HL-60 (cell line): ENCODE data around the gene BBS1.

ENCODE experiments used
- DNase-seq, 2 experiments: peaks; one replicate each; pipeline ENCODE4 v3.0.0-alpha.2; 2010 to 2020; ENCODE audit warnings: low read depth in 1 of 2, low spot score in 1 of 2
- H3K27ac ChIP-seq: fragments of 250-450 bp; sonication (Bioruptor Pico); replicated peaks from 2 replicates; pipeline ENCODE4 v1.5.1; 2020; ENCODE audit warnings: mild to moderate bottlenecking, moderate library complexity
- H3K27me3 ChIP-seq: fragments of 250-450 bp; sonication (Bioruptor Pico); 2 replicates; pipeline ENCODE4 v1.5.1; 2021; ENCODE audit warnings: mild to moderate bottlenecking, moderate library complexity; ENCODE audit not compliant: insufficient read depth, poor library complexity, severe bottlenecking
- H3K4me3 ChIP-seq: replicated peaks from 2 replicates; pipeline ENCODE4 v1.5.1; 2011; ENCODE audit warnings: mild to moderate bottlenecking, control low read depth, low read length; ENCODE audit not compliant: insufficient read depth
- CTCF ChIP-seq: IDR thresholded peaks from one replicate; pipeline ENCODE4 v1.5.1; 2011; ENCODE audit warnings: low read length, control low read depth, inconsistent platforms; ENCODE audit not compliant: insufficient read depth
- GABPA ChIP-seq: IDR thresholded peaks from 2 replicates; pipeline ENCODE4 v1.6.1; 2012; ENCODE audit warnings: low read depth
- POLR2AphosphoS5 ChIP-seq: IDR thresholded peaks from 2 replicates; pipeline ENCODE4 v1.6.1; 2012; ENCODE audit warnings: low read depth
- REST ChIP-seq: IDR thresholded peaks from 2 replicates; pipeline ENCODE4 v1.6.1; 2012; ENCODE audit warnings: low read depth; ENCODE audit not compliant: insufficient replicate concordance
- SPI1 ChIP-seq: IDR thresholded peaks from 2 replicates; pipeline ENCODE4 v1.6.1; 2012; ENCODE audit warnings: low read depth, mild to moderate bottlenecking, borderline replicate concordance

Gene BBS1

GRCh38 chr11:66567787-66568123 lies 57.3 kb downstream of the BBS1 start:
- Histone ChIP-seq H3K27me3 (peaks cover 15% of the 10 kb centered on the region), H3K4me3 (no peak overlapping the region), H3K27ac (no peak overlapping the region)
- TF ChIP-seq GABPA = no peak
- no peak for TF ChIP-seq REST
- TF ChIP-seq CTCF = no peak
- TF ChIP-seq SPI1 = no peak
- no peak for TF ChIP-seq POLR2AphosphoS5
- no peak for DNase-seq

GRCh38 chr11:66568124-66568916 lies 57.9 kb downstream of the BBS1 start, which contains the start of gene CTSF:
Gene CTSF, minus strand, starts transcription at chr11:66568606. Its CDS starts 120 bp downstream, at chr11:66568486.
- no peak within 1 kb of the TSS for H3K4me3 ChIP-seq
- no peak for TF ChIP-seq CTCF
- no peak for TF ChIP-seq SPI1
- no peak for TF ChIP-seq POLR2AphosphoS5

GRCh38 chr11:66569076-66569475 lies 58.6 kb downstream of the BBS1 start:
- TF ChIP-seq SPI1 (no peak), REST (no peak), POLR2AphosphoS5 (no peak), GABPA (no peak), CTCF (no peak)
- Histone ChIP-seq H3K27me3 (peaks cover 15% of the 10 kb centered on the region), H3K27ac (no peak overlapping the region), H3K4me3 (no peak overlapping the region)
- DNase-seq = no peak

More at GRCh38 chr11:66568124-66568916, 57.9 kb downstream of the BBS1 start, which contains the start of gene CTSF:
- peak; percentile 12 to 52 for DNase-seq
- peaks cover 15% of the 10 kb centered on the region for H3K27me3 ChIP-seq
- no peak within 1 kb of the TSS for H3K27ac ChIP-seq
